Choroid plexus epithelial cell (primary cell): ENCODE measurements around the gene KLF4.
"Not testable (repeated sequence)": the region's sequence is repeated elsewhere in the genome, so short reads cannot be mapped to it uniquely, and the experiment has no call there.

Source experiments
- DNase-seq: peaks from one replicate; pipeline ENCODE4 v3.0.0-alpha.2; 2010; ENCODE audit warnings: low read depth
- H3K4me3 ChIP-seq: 2 replicates; pipeline ENCODE4 v1.5.1; 2011; ENCODE audit warnings: low read depth, mild to moderate bottlenecking, control low read depth, low read length, moderate library complexity
- TF ChIP-seq, protein P1 (sequence below): conservative IDR thresholded peaks from 2 replicates; pipeline ENCODE4 v1.5.1; 2011; ENCODE audit warnings: low read depth, mild to moderate bottlenecking, control low read depth, inconsistent platforms, low read length, moderate library complexity

The KLF4 gene

DNA sequence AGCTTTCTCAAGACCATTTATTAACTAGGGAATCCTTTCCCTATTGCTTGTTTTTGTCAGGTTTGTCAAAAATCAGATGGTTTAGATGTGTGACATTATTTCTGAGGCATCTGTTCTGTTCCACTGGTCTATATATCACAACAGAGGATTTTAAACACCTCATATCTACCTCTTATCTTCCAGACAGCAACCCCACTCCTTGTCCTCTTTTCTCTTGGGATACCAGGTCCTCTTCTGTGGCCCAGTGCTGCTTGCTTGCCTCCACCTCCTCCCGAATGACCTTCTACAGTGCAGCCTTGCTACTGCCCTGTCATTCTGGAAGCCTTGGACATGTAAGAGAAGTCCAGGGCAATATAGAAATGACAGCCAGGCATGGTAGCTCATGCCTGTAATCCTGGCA, 30.6 kb upstream of the KLF4 start:
- DNase-seq = no peak
- no peak overlapping the region for H3K4me3 ChIP-seq
- TF ChIP-seq, protein P1, sequence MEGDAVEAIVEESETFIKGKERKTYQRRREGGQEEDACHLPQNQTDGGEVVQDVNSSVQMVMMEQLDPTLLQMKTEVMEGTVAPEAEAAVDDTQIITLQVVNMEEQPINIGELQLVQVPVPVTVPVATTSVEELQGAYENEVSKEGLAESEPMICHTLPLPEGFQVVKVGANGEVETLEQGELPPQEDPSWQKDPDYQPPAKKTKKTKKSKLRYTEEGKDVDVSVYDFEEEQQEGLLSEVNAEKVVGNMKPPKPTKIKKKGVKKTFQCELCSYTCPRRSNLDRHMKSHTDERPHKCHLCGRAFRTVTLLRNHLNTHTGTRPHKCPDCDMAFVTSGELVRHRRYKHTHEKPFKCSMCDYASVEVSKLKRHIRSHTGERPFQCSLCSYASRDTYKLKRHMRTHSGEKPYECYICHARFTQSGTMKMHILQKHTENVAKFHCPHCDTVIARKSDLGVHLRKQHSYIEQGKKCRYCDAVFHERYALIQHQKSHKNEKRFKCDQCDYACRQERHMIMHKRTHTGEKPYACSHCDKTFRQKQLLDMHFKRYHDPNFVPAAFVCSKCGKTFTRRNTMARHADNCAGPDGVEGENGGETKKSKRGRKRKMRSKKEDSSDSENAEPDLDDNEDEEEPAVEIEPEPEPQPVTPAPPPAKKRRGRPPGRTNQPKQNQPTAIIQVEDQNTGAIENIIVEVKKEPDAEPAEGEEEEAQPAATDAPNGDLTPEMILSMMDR = no peak

DNA sequence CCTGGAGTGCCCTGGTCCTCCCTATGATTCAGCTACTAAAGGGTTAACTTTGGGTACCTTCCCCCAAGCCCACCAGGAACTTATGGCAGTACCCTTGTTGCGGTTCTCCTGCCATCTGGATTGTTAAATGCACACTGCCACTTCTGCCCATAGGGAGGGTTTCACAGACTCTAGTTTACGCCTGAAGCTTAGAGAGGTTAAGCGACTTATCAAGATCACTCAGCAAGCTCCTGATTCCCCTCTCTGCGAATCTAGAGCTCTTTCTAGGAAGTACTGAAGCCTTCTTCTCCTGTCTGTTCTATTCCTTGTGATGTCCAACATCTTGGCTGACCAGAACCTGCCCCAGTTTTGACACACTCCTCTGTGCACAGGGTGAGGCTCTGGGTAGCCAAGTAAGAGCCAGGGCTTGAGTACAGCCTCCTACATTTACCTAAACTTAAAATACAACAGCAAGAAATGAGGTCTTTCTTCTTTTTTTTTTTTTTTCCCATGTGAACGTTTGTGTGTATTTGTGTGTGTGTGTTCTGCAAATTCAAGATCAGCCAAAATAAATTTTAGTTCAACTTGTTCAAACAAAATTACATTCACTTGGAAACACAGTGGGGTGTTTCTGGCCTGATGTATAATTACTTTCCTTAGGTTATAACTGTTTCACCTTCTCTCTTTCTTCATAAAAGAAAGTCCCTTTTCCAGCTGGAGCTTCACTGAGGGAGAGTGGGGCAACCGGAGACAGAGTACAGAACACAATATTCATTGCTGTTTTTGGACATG, 28.7 kb upstream of the KLF4 start:
- H3K4me3 ChIP-seq = no peak overlapping the region
- TF ChIP-seq, protein P1 = no peak
- DNase-seq = no peak

DNA sequence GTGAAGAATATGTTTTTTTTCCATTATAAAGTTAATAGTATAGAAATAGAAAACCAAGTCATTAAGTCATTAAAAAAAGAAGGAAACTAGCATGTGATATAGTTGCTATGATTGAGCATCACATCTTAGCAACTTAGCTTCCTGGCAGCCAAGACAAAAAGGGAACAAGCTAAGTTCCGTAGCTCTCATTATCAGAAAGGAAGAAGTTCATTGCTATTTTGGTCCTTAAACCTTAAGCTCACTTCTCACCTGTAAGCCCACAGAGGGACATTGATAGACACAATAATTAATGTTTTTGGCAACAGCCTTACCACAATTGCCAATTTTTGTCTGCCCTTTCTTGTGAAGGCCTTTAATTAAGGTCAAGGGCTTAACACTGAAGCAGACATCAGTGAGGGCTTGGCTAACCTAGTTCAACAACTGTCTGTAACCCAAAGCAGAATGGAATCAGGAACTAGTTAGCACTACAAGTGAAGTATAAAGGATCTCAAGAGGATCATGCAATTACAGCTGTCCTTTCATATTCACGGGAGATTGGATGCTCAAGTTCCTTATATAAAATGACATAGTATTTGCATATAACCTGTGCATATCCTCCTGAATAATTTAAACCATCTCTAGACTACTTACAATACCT, 24.0 kb upstream of the KLF4 start:
- no peak for DNase-seq
- TF ChIP-seq, protein P1 = no peak
- H3K4me3 ChIP-seq = no peak overlapping the region

DNA sequence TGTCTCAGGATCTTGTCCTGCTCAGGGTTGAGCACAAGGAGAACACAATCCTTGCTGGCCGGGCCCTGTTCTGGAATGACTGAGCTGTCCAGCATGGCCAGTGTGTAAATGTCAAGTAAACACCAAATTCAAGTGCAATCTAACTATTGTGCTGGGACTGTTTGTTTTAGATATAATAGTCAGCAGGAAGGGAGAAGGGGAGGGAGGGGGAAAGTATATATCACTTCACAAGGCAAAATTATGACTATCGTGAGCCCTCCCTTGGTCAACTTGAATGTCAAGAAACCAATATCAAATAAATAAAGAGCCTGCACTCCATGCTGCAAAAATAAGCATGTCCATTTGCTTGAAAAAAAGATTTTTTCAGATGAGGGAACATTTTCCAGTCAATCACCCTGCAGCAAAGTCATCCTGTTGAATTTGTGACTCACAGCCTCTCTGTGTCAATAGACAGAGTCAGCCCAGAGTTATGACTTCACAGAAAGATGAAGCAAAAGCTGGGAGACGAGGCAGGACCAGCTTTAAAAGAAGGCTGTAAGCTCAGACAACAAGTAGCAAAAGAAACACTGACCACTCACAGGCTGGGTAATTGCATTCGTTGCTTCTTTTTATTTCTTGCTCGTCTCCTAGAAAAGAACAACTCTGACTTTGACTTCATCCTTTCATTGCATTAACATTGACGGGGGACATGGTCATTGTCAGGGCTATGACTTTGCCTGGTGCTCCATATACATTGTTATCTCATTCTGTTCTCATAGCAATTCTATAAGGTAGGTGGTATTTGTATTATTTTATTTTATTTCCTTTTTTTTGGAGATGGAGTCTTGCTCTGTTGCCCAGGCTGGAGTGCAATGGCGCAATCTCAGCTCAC, 15.3 kb upstream of the KLF4 start:
- TF ChIP-seq, protein P1 = no peak
- DNase-seq = peak; percentile 87

DNA sequence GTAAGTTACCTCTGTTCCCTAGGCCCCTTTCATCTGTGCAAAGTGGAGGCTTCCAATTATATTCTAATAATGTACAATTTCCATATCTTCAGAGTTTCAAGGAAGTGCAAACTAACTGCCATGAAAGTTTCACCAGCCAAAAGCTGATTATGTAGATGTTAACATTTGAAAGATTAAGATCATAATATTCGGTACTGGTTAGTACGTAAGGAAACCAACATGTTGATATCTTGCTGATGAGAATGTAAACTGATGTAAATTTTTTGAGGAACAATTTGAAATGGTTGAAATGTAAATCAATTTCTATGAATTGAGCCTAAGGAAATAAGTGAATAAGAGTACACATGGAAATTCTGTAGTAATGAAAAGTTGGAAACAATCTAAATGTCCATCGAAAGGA, 12.9 kb upstream of the KLF4 start:
- no peak overlapping the region for H3K4me3 ChIP-seq
- TF ChIP-seq, protein P1 = no peak
- no peak for DNase-seq

More for the DNA sequence above, 15.3 kb upstream of the KLF4 start:
- no peak overlapping the region for H3K4me3 ChIP-seq

DNA sequence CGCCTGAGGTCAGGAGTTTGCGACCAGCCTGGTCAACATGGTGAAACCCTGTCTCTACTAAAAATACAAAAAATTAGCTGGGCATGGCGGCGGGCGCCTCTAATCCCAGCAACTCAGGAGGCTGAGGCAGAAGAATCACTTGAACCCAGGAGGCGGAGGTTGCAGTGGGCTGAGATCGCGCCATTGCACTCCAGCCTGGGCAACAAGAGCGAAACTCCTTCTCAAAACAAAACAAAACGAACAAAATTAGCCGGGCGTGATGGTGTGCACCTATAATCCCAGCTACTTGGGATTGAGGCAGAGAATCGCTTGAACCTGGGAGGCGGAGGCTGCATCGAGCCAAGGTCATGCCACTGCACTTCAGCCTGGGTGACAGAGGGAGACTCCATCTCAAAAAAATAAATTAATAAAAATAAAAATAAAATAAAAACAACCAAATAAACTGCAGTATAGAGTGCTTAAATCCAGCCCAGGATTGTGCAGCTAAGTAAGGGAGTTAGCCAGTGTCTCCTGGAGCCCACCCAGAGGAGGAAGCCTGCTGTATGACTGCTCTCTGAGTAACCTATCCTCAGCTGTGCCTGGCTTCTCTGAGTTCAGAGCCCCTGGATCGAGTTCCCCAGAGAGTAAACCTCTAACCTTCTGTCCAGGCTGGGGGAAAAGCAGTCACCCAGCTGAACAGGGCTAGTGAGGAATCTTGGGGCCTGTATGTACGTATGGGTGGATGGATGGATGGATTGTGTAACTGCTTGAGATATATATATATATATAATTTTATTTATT, 11.0 kb upstream of the KLF4 start:
- DNase-seq = peak; percentile 45
- not testable (repeated sequence) for H3K4me3 ChIP-seq
